CD1c-positive myeloid dendritic cell (primary cell): ENCODE data around the gene KIAA1958.

Experiments
- DNase-seq: peaks from one replicate; pipeline ENCODE4 v3.0.0-alpha.2; 2016; ENCODE audit errors: extremely low spot score

Gene KIAA1958, protein sequence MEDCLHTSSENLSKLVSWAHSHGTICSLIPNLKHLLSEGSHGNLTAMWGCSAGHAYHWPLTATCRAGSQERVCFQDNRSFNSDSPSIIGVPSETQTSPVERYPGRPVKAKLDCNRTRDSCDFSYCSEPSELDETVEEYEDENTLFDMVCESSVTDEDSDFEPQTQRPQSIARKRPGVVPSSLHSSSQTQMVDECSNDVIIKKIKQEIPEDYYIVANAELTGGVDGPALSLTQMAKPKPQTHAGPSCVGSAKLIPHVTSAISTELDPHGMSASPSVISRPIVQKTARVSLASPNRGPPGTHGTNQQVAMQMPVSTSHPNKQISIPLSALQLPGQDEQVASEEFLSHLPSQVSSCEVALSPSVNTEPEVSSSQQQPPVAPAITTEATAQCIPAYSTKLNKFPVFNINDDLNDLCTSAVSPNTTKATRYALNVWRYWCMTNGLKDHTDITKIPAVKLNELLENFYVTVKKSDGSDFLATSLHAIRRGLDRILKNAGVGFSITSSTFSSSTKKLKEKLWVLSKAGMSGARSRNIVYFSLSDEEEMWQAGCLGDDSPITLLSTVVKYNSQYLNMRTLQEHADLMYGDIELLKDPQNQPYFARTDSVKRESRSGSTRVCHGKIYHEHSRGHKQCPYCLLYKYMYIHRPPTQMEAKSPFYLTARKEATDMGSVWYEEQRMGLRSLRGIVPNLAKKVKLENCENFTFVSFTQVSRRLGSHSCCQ

GRCh38 chr9:112486221-112487007 is at the start of gene KIAA1958:
KIAA1958 (plus strand) TSS chr9:112486827; CDS start chr9:112574081, 87,254 bp downstream.
- peak; percentile 74 for DNase-seq

DNA sequence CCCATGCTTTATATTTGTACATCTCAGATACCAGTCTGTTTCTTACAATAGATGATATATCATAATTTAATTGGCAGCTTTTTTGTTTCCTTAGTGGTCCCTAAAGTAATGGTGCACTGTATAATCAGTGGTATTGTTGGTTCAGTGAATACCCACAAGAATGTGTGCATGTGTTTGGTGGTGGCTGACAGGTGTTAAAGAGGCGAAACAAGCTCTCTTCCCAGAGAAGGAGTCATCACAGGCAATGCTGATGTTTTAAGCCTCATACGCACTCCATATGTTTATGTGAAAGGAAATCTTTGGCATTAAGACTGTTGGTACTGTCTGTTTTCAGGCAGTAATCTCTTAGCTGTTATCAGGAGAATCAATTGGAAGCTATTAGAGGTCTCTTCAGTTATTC is 49.2 kb upstream of the KIAA1958 start:
- DNase-seq = no peak

GRCh38 chr9:112439171-112439570 is 47.5 kb upstream of the KIAA1958 start:
- DNase-seq = no peak

DNA sequence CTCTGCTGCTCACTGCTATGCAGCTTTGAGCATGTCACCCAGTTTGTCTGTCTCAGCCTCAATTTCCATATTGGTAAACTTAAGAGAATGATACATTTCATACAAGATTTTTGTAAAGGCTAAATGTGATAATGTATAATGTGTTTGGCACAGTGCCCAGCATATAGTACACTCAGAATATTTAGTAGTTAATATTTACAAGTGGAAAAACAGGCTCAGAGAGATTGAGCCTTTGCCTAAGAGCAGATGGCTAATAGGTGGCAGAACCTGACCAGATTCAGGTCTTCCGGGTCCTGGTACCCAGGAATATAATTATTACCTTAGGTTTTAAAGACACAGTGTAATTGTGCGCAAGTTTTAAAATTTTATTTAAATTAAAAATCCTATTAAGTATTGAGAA is 46.8 kb upstream of the KIAA1958 start:
- no peak for DNase-seq

DNA sequence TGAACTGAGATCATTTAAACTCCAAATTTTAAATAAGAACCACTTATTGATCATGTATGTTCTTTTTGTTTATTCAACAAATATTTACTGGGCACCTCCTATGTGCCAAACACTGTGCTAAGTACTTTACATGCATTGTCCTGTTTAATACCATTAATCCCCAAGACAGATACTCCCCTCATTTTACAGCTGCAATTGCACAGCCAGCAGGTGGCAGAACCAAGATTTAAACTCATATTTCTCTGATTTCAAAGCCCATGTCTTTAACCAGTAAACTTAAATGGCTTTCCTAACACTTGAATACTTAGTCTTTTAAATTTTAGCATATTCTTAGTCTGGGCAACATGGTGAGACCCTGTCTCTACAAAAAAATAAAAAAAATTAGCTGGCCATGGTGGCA is 43.4 kb upstream of the KIAA1958 start:
- peak; percentile 45 for DNase-seq

GRCh38 chr9:112443636-112444035 is 43.0 kb upstream of the KIAA1958 start:
- no peak for DNase-seq

GRCh38 chr9:112445196-112445595 is 41.4 kb upstream of the KIAA1958 start:
- DNase-seq = no peak

- DNase-seq = peak; percentile 26
Measured at GRCh38 chr9:112446080-112446479, 40.5 kb upstream of the KIAA1958 start.

- no peak for DNase-seq
Measured at GRCh38 chr9:112446526-112446925, 40.1 kb upstream of the KIAA1958 start.

DNA sequence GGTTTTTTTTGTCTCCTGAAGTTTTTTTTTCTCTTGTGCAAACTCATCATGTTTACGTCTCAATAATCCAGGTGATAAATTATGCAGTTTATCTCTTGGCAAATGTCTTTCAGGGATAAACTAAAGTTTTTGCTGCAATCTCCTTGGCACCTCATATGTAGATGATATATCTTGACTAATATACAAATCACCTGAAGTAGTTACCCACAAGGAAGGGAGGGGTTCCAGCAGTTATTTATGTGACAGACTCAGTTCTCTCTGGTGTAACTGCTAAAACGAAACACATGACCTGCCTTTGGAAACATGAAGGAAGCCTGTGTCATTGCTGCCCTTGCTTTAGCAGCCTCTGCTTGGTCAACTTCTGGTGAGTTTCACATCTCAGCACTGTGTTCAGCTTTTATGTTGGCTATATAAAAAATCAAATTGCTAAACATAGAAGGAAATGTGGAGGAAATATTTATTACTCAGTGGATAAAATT is 39.3 kb upstream of the KIAA1958 start:
- DNase-seq = no peak

DNA sequence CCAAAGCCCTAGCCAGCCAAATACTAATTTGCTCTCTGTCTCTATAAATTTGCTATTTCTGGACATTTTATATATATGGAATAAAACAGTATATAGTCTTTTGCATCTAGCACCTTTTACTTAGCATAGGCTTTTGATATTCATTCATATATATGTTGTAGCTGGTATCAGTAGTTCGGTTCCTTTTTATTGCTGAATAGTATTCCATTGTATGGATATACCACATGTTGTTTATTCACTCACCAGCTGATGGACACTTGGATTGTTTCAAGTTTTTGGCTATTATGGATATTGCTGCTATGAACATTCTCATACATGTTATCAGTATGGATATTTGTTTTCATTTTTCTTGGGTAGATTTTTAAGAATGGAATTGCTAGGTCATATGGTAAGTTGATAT is 23.8 kb upstream of the KIAA1958 start:
- no peak for DNase-seq

GRCh38 chr9:112465352-112465751 is 21.3 kb upstream of the KIAA1958 start:
- no peak for DNase-seq

DNA sequence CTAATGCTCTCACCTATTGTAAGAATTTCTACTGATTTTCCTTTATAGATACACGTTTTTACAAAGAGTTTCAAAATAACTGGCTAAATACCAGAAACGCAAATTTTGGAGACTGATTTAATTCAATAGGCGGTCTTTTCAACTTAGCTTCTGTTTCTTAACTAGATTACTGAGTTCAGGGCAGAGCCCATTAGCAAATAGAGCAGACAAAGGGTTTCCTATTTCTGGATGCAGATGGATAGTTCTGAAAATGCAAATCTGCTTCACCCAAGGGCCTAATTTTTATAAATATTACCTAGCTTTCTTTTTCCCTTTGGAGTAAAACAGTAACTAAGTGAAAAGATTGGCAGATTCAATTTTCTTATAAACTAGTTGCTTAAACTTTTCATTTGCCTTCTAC is 13.6 kb upstream of the KIAA1958 start:
- no peak for DNase-seq

GRCh38 chr9:112473986-112474385 is 12.6 kb upstream of the KIAA1958 start:
- no peak for DNase-seq

DNA sequence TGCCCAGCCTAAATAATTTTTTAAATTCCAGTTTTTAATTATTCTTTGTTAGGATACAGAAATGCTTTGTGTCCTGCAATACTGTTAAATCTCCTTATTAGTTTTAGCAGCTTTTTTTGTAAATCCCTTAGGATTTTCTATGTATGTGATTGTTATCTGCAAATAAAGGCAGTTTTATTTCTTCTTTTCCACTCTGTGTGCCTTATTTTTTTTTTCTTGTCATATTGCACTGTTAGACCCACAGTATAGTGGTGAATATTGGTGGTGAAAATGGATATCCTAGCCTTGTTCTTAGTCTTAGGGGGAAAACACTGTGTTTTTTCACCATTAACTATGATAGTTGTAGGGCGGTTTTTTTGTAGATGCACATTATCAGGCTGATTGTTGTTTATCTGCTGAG is 11.3 kb upstream of the KIAA1958 start:
- no peak for DNase-seq

DNA sequence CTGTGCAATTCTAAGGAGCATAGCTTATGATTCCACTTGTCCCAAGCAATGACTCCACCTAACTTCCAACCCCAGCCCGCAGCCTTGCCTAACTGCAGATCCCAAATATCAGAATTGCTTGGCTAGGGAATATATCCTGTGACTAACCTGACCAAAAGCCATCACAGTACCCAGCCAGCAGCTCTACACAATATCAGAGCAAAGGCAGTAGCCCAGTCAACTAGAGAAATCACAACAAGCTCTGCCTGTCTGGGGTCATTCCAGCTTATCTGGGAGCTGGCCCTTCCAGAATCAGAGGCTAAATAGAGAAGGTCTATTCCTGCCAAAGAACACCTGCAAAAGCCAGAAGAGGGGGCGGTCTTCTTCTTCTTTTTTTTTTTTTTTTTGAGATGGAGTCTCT is 9.3 kb upstream of the KIAA1958 start:
- no peak for DNase-seq

- no peak for DNase-seq
Measured at GRCh38 chr9:112479221-112479620, 7.4 kb upstream of the KIAA1958 start.

DNA sequence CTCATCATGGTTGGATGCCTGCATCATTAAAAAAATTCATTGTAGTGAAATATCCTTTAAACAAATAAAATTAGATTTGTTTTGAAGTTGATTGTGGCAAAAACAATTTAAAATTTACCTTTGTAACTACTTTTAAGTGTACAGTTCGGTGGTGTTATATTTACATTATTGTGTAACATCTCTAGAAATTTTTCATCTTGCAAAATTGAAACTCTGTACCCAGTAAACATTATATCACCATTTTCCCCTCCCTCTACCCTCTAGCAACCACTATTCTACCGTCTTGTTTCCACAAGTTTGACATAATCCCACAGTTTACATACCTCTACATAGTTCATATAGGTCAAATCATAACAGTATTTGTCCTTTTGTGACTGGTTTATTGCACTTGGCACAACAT is 2.0 kb upstream of the KIAA1958 start:
- DNase-seq = no peak

GRCh38 chr9:112485574-112485973 is 1.1 kb upstream of the KIAA1958 start:
- DNase-seq = no peak

DNA sequence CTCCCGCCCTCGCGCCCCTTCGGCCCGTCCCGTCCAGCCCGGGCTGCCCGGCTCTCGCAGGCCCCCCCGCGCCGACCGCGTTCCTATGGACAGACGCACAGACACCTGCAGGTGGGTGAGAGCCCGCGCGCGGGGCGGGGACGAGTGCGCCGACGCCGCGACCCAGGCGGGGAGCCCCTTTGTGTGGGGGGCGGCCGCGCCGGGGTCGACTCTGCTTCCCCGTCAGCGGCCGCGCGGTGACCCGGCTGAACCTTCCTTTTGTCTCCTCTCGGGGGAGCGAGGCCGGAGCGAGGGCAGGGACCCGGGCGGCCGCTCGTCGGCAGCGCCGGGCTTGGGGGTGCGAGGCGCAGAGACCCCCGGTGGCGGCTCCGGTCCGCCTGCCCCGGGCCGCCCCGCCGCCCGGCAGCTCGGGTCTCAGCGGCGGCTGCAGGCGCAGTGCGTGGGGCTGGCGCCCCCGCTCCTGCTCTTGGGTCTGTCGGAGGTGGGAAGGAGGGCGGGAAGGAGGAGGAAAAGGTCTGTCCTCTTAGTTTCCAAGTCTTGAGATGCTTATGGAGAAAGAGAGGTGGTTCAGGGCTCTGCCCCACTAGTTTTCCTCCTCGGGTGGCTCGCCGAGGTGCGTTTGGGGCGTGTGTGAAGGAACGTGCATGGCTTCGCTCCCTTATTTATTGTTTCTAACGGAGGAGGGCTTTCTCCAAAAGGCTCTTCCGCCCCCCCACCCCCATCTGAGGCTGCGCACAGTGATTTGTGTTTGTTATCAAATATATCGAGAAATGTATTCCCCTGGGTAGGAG is 576 bp downstream of the KIAA1958 start:
- DNase-seq = peak; percentile 36

DNA sequence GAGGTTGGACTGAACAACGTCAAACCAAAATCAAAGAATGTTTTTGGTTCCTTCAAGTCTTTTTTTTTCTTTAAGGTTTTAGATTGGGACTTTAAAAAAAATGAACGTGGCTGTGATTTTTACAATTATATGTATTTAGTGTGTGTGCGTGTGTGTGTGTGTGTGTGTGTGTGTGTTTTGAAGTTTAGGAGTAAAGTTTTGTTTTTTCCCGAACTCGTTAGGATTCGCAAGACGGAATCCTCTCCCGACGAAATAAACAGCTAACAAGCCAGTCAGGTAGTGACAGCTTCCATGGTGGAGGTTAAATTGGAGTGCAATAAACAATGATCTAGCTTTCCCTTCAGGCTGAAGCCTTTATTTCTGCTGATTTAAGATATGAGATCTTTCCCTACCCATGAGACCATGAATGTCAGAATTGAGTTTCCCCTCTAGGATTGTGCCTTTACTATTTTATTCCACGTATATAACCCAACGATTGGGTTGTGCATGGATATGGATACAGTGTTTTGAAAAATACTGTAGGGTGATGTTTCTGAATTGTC is 1.2 kb downstream of the KIAA1958 start:
- no peak for DNase-seq
